IMR-90 (cell line): ENCODE measurements around the gene OSBPL9. TPM values are rescaled to one million over a fixed set of nuclear protein-coding genes. Genes with fewer than 3 reads are reported as not detected.

Experiments
- ATAC-seq: fragments of 200-7000 bp; cut with Tn5 transposase; 2 replicates; pipeline ENCODE4 v1.9.1; 2020; ENCODE audit warnings: low read depth, mild to moderate bottlenecking, moderate library complexity
- BruUV-seq: library from RNA; stranded (reverse); fragments of 400-500 nt; replicated peaks from 2 replicates; lab custom pipeline; 2021; lab: Mats Ljungman, UMichigan
- CTCF ChIA-PET: fragments of 300-600 bp; formaldehyde crosslinking; extraction: SDS; loops from one replicate; lab custom pipeline; 2021; ENCODE audit warnings: antibody characterized with exemption; lab: Yijun Ruan, JAX
- POLR2A ChIA-PET: fragments of 300-600 bp; sonication (Branson Sonifier 250); formaldehyde crosslinking; loops from one replicate; lab custom pipeline; 2022; ENCODE audit warnings: antibody characterized with exemption; ENCODE audit not compliant: unreplicated experiment; lab: Charles Lee
- DNase-seq: peaks from one replicate; pipeline ENCODE4 v3.0.0; 2013
- H2AFZ ChIP-seq: replicated peaks from 2 replicates; pipeline ENCODE3; 2013; ENCODE audit warnings: low read length, mild to moderate bottlenecking; ENCODE audit not compliant: poor library complexity
- H2AK5ac ChIP-seq: 2 replicates; pipeline ENCODE4 v1.6.1; 2013; ENCODE audit warnings: low read depth, low read length, inconsistent platforms
- H2AK9ac ChIP-seq: replicated peaks from 2 replicates; pipeline ENCODE3; 2013; ENCODE audit warnings: mild to moderate bottlenecking, low read depth, low read length, moderate library complexity; ENCODE audit not compliant: poor library complexity
- H2BK120ac ChIP-seq: 2 replicates; pipeline ENCODE4 v1.6.1; 2013; ENCODE audit warnings: low read depth, low read length, inconsistent platforms
- H2BK15ac ChIP-seq: 3 replicates; pipeline ENCODE4 v1.6.1; 2013; ENCODE audit warnings: low read depth, low read length, inconsistent platforms
- H2BK20ac ChIP-seq: 2 replicates; pipeline ENCODE4 v1.6.1; 2013; ENCODE audit warnings: low read depth, mild to moderate bottlenecking, inconsistent platforms, low read length, moderate library complexity
- H2BK5ac ChIP-seq: 2 replicates; pipeline ENCODE4 v1.6.1; 2013; ENCODE audit warnings: mild to moderate bottlenecking, low read depth, low read length, inconsistent platforms; ENCODE audit not compliant: poor library complexity, severe bottlenecking
- H3K14ac ChIP-seq: replicated peaks from 2 replicates; pipeline ENCODE4 v1.6.1; 2013; ENCODE audit warnings: low read depth, low read length, inconsistent platforms
- H3K18ac ChIP-seq: 2 replicates; pipeline ENCODE4 v1.6.1; 2013; ENCODE audit warnings: low read depth, low read length, control low read depth
- H3K23ac ChIP-seq: 2 replicates; pipeline ENCODE4 v1.6.1; 2013; ENCODE audit warnings: low read depth, low read length, inconsistent platforms
- H3K27ac ChIP-seq: 2 replicates; pipeline ENCODE4 v1.5.1; 2013; ENCODE audit warnings: mild to moderate bottlenecking, control low read depth, low read length; ENCODE audit not compliant: insufficient read depth
- H3K27me3 ChIP-seq: 2 replicates; pipeline ENCODE4 v1.6.1; 2013; ENCODE audit warnings: low read length; ENCODE audit not compliant: control insufficient read depth, insufficient read depth
- H3K36me3 ChIP-seq: 2 replicates; pipeline ENCODE4 v1.6.1; 2013; ENCODE audit warnings: low read length, mixed read lengths; ENCODE audit not compliant: control insufficient read depth, insufficient read depth
- H3K4ac ChIP-seq: 2 replicates; pipeline ENCODE4 v1.6.1; 2013; ENCODE audit warnings: low read depth, low read length, inconsistent platforms
- H3K4me1 ChIP-seq: 2 replicates; pipeline ENCODE4 v1.6.1; 2013; ENCODE audit warnings: low read length, mixed read lengths; ENCODE audit not compliant: control insufficient read depth, insufficient read depth
- H3K4me2 ChIP-seq: 2 replicates; pipeline ENCODE4 v1.6.1; 2013; ENCODE audit warnings: low read depth, mild to moderate bottlenecking, control low read depth, low read length, moderate library complexity
- H3K4me3 ChIP-seq: 2 replicates; pipeline ENCODE4 v1.5.1; 2013; ENCODE audit warnings: low read depth, mild to moderate bottlenecking, control low read depth, low read length, moderate library complexity; ENCODE audit not compliant: insufficient read depth
- H3K56ac ChIP-seq: 2 replicates; pipeline ENCODE4 v1.6.1; 2013; ENCODE audit warnings: low read length, inconsistent platforms; ENCODE audit not compliant: insufficient read depth; ENCODE audit errors: extremely low read depth
- H3K79me1 ChIP-seq, 2 experiments: 2 replicates each; pipeline ENCODE4 v1.6.1; 2013; ENCODE audit warnings: low read length in 2 of 2, inconsistent platforms in 1 of 2, low read depth in 1 of 2
- H3K9ac ChIP-seq: 2 replicates; pipeline ENCODE4 v1.6.1; 2013; ENCODE audit warnings: low read depth, low read length, control low read depth
- H3K9me1 ChIP-seq: 2 replicates; pipeline ENCODE4 v1.6.1; 2013; ENCODE audit warnings: low read length, inconsistent platforms; ENCODE audit not compliant: insufficient read depth
- H3K9me3 ChIP-seq: 2 replicates; pipeline ENCODE4 v1.6.1; 2013; ENCODE audit warnings: low read length; ENCODE audit not compliant: control insufficient read depth, insufficient read depth
- H4K20me1 ChIP-seq: 2 replicates; pipeline ENCODE4 v1.6.1; 2013; ENCODE audit warnings: low read length, inconsistent platforms; ENCODE audit not compliant: insufficient read depth
- H4K5ac ChIP-seq: 2 replicates; pipeline ENCODE4 v1.6.1; 2013; ENCODE audit warnings: mild to moderate bottlenecking, low read depth, low read length, control low read depth
- H4K8ac ChIP-seq, 2 experiments: 2 replicates each; pipeline ENCODE4 v1.6.1; 2013; ENCODE audit warnings: low read depth in 2 of 2, low read length in 2 of 2, control low read depth in 1 of 2, inconsistent platforms in 1 of 2
- H4K91ac ChIP-seq: 2 replicates; pipeline ENCODE4 v1.6.1; 2013; ENCODE audit warnings: low read depth, low read length, inconsistent platforms; ENCODE audit not compliant: insufficient read depth
- BHLHE40 ChIP-seq: fragments of 150-350 bp; IDR thresholded peaks from 2 replicates; pipeline ENCODE4 v1.6.1; 2016; ENCODE audit warnings: mild to moderate bottlenecking, low read depth, low read length
- CEBPB ChIP-seq: IDR thresholded peaks from 2 replicates; pipeline ENCODE4 v1.6.1; 2012; ENCODE audit warnings: low read depth, low read length, improper control_type of control experiment
- CHD1 ChIP-seq: IDR thresholded peaks from 2 replicates; pipeline ENCODE4 v1.6.1; 2012; ENCODE audit warnings: low read depth, low read length, improper control_type of control experiment
- FOS ChIP-seq: fragments of 150-350 bp; IDR thresholded peaks from 2 replicates; pipeline ENCODE4 v1.6.1; 2016; ENCODE audit warnings: low read depth, low read length
- MAFK ChIP-seq: IDR thresholded peaks from 2 replicates; pipeline ENCODE4 v1.6.1; 2012; ENCODE audit warnings: low read depth, low read length, improper control_type of control experiment
- MAZ ChIP-seq: IDR thresholded peaks from 2 replicates; pipeline ENCODE4 v1.6.1; 2012; ENCODE audit warnings: low read depth, mild to moderate bottlenecking, low read length, improper control_type of control experiment, moderate library complexity, borderline replicate concordance
- MXI1 ChIP-seq: IDR thresholded peaks from 2 replicates; pipeline ENCODE4 v1.6.1; 2012; ENCODE audit warnings: low read depth, mild to moderate bottlenecking, low read length, moderate library complexity, borderline replicate concordance
- NFE2L2 ChIP-seq: fragments of 150-350 bp; IDR thresholded peaks from 2 replicates; pipeline ENCODE4 v1.6.1; 2016; ENCODE audit warnings: low read depth, mild to moderate bottlenecking, low read length
- POLR2A ChIP-seq: IDR thresholded peaks from 2 replicates; pipeline ENCODE4 v1.6.1; 2012; ENCODE audit warnings: mild to moderate bottlenecking, low read depth, low read length
- RAD21 ChIP-seq: IDR thresholded peaks from 2 replicates; pipeline ENCODE4 v1.6.1; 2012; ENCODE audit warnings: low read length, improper control_type of control experiment
- RCOR1 ChIP-seq: IDR thresholded peaks from 2 replicates; pipeline ENCODE4 v1.6.1; 2012; ENCODE audit warnings: mild to moderate bottlenecking, low read length, improper control_type of control experiment; ENCODE audit not compliant: insufficient replicate concordance
- RFX5 ChIP-seq: IDR thresholded peaks from 2 replicates; pipeline ENCODE4 v1.8.0; 2012; ENCODE audit warnings: low read depth, mild to moderate bottlenecking, low read length, moderate library complexity
- SMC3 ChIP-seq: fragments of 150-350 bp; IDR thresholded peaks from 2 replicates; pipeline ENCODE4 v1.6.1; 2016; ENCODE audit warnings: low read depth, mild to moderate bottlenecking, antibody characterized with exemption, low read length, moderate library complexity
- WGBS, 2 experiments: methylation state at CpG; one replicate each; pipeline versions ENCODE4 v1.1.5 to v1.1.7; 2013; ENCODE audit warnings: missing lambda C conversion rate in 2 of 2; ENCODE audit not compliant: insufficient read length in 1 of 2; ENCODE audit errors: extremely low coverage in 2 of 2; 5-methylcytosine and 5-hydroxymethylcytosine counted together
- dilution Hi-C: fragments of 300-500 bp; cut with HindIII; formaldehyde crosslinking; loops from one replicate; pipeline ENCODE4 v1.14.3; 2018; ENCODE audit warnings: low sequenced_read_pairs; ENCODE audit not compliant: unreplicated experiment
- in situ Hi-C: fragments of 300-500 bp; cut with MboI; formaldehyde crosslinking; loops from 3 replicates; pipeline ENCODE4 v1.14.3; 2019; ENCODE audit warnings: low sequenced_read_pairs, inconsistent platforms, mixed read lengths
- intact Hi-C: fragments of 100-400 bp; cut with micrococcal nuclease; formaldehyde crosslinking; loops from 2 replicates; pipeline ENCODE4 v1.10.0; 2022
- polyA plus RNA-seq, 3 experiments: library from polyadenylated mRNA; depleted of rRNA; stranded (reverse); fragments of >200 nt; gene quantifications; 2 replicates each; pipeline ENCODE4 v1.2.3, GENCODE V29; 2012; ENCODE audit warnings: low replicate concordance in 1 of 3
- total RNA-seq: library from RNA; depleted of rRNA; stranded (reverse); fragments of >200 nt; gene quantifications from 2 replicates; pipeline ENCODE4 v1.2.3, GENCODE V29; 2012
- TF ChIP-seq, protein P1 (sequence below): fragments of 150-350 bp; IDR thresholded peaks from 2 replicates; pipeline ENCODE4 v1.6.1; 2016; ENCODE audit warnings: low read depth, mild to moderate bottlenecking, low read length, moderate library complexity, borderline replicate concordance
- TF ChIP-seq, protein P2 (sequence below): conservative IDR thresholded peaks from 2 replicates; pipeline ENCODE4 v1.5.1; 2012; ENCODE audit warnings: mild to moderate bottlenecking, low read depth, low read length, improper control_type of control experiment
- TF ChIP-seq, protein P3 (sequence below): fragments of 150-350 bp; IDR thresholded peaks from 2 replicates; pipeline ENCODE4 v1.6.1; 2017; ENCODE audit warnings: mild to moderate bottlenecking, antibody characterized with exemption, low read length, low read depth

Gene OSBPL9
- total and polyA plus RNA-seq, 2 of the 4 experiments (the other 2 are of a cell fraction), result 51.4 to 127 TPM

GRCh38 chr1:51788938-51789337, 172.0 kb downstream of the OSBPL9 start:
- no peak overlapping the region for H3K14ac ChIP-seq
- peaks cover 0 to 23% of the 10 kb centered on the region in 2 experiments; a peak in 3 of 4 replicates for H3K79me1 ChIP-seq
- no peak for ATAC-seq
- H2BK5ac ChIP-seq, result no peak overlapping the region
- H2AK5ac ChIP-seq, result no peak overlapping the region
- H3K18ac ChIP-seq, result no peak overlapping the region
- BruUV-seq, result no TSS peak
- H3K23ac ChIP-seq, result no peak overlapping the region
- POLR2A ChIA-PET, result no interaction called here
- no peak overlapping the region for H4K8ac ChIP-seq
- no peak overlapping the region for H2BK120ac ChIP-seq
- WGBS, 2 experiments, result no CpG with 5 or more reads among the region's 2 CpGs
- H3K9me3 ChIP-seq, result no peaks in the 10 kb centered on the region
- H3K9ac ChIP-seq, result no peak overlapping the region
- peaks cover 6% of the 10 kb centered on the region for H3K4me1 ChIP-seq
- no peak overlapping the region for H4K91ac ChIP-seq
- no peak overlapping the region for H3K4ac ChIP-seq
- H2AFZ ChIP-seq, result no peak overlapping the region
- no peak overlapping the region for H2BK15ac ChIP-seq
- H3K27ac ChIP-seq, result no peak overlapping the region
- in situ Hi-C loops (no loop called here), dilution Hi-C loops (no loop called here), intact Hi-C loops (no loop called here)
- no peak overlapping the region for H3K56ac ChIP-seq
- H3K27me3 ChIP-seq, result no peaks in the 10 kb centered on the region
- peaks cover 13% of the 10 kb centered on the region for H4K20me1 ChIP-seq
- H3K4me3 ChIP-seq, result no peak overlapping the region
- H2BK20ac ChIP-seq, result no peak overlapping the region
- no peak for DNase-seq
- H3K36me3 ChIP-seq, result peaks cover 64% of the 10 kb centered on the region
- no peak overlapping the region for H4K5ac ChIP-seq
- TF ChIP-seq RFX5, result no peak
- TF ChIP-seq CEBPB, result no peak
- no peak for TF ChIP-seq MXI1
- TF ChIP-seq, protein P1, sequence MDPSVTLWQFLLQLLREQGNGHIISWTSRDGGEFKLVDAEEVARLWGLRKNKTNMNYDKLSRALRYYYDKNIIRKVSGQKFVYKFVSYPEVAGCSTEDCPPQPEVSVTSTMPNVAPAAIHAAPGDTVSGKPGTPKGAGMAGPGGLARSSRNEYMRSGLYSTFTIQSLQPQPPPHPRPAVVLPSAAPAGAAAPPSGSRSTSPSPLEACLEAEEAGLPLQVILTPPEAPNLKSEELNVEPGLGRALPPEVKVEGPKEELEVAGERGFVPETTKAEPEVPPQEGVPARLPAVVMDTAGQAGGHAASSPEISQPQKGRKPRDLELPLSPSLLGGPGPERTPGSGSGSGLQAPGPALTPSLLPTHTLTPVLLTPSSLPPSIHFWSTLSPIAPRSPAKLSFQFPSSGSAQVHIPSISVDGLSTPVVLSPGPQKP, result no peak
- TF ChIP-seq FOS, result no peak
- TF ChIP-seq SMC3, result no peak
- TF ChIP-seq, protein P2, sequence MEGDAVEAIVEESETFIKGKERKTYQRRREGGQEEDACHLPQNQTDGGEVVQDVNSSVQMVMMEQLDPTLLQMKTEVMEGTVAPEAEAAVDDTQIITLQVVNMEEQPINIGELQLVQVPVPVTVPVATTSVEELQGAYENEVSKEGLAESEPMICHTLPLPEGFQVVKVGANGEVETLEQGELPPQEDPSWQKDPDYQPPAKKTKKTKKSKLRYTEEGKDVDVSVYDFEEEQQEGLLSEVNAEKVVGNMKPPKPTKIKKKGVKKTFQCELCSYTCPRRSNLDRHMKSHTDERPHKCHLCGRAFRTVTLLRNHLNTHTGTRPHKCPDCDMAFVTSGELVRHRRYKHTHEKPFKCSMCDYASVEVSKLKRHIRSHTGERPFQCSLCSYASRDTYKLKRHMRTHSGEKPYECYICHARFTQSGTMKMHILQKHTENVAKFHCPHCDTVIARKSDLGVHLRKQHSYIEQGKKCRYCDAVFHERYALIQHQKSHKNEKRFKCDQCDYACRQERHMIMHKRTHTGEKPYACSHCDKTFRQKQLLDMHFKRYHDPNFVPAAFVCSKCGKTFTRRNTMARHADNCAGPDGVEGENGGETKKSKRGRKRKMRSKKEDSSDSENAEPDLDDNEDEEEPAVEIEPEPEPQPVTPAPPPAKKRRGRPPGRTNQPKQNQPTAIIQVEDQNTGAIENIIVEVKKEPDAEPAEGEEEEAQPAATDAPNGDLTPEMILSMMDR, result no peak
- TF ChIP-seq CHD1, result no peak
- TF ChIP-seq RCOR1, result no peak
- no peak for TF ChIP-seq NFE2L2
- no peak for TF ChIP-seq POLR2A
- no peak for TF ChIP-seq MAZ
- TF ChIP-seq BHLHE40, result no peak
- no peak for TF ChIP-seq MAFK
- TF ChIP-seq, protein P3, sequence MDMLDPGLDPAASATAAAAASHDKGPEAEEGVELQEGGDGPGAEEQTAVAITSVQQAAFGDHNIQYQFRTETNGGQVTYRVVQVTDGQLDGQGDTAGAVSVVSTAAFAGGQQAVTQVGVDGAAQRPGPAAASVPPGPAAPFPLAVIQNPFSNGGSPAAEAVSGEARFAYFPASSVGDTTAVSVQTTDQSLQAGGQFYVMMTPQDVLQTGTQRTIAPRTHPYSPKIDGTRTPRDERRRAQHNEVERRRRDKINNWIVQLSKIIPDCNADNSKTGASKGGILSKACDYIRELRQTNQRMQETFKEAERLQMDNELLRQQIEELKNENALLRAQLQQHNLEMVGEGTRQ, result no peak
- no peak for TF ChIP-seq RAD21
- CTCF ChIA-PET, result no interaction called here
- H3K9me1 ChIP-seq, result peaks cover 13% of the 10 kb centered on the region
- H2AK9ac ChIP-seq, result no peak overlapping the region
- H3K4me2 ChIP-seq, result no peak overlapping the region
